ENCODE data around the gene KRTAP7-1.

DNA sequence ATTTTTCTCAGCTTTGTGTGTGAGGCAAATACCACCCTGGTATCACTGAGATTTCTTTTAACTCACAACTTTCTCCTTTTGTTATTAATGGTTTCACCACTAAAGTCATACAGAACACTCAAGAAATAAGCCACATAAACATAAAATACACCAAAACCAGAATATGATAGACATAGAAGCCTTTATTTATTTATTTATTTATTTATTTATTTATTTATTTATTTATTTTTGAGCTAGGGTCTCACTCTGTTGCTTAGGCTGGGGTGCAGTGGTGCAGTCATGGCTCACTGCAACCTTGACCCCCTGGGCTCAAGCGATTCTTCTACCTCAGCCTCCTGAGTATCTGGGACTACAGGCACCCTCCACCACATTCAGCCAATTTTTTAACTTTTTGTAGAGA, 29.0 kb downstream of the KRTAP7-1 start:
- TF ChIP-seq, protein P1, sequence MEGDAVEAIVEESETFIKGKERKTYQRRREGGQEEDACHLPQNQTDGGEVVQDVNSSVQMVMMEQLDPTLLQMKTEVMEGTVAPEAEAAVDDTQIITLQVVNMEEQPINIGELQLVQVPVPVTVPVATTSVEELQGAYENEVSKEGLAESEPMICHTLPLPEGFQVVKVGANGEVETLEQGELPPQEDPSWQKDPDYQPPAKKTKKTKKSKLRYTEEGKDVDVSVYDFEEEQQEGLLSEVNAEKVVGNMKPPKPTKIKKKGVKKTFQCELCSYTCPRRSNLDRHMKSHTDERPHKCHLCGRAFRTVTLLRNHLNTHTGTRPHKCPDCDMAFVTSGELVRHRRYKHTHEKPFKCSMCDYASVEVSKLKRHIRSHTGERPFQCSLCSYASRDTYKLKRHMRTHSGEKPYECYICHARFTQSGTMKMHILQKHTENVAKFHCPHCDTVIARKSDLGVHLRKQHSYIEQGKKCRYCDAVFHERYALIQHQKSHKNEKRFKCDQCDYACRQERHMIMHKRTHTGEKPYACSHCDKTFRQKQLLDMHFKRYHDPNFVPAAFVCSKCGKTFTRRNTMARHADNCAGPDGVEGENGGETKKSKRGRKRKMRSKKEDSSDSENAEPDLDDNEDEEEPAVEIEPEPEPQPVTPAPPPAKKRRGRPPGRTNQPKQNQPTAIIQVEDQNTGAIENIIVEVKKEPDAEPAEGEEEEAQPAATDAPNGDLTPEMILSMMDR (IDR thresholded peaks at IDR 0.05; ENCODE audit: borderline replicate concordance, extremely low read depth, low read length, poor library complexity, severe bottlenecking): no peak
- TF ChIP-seq EZH2 (IDR thresholded peaks at IDR 0.05; ENCODE audit: borderline replicate concordance, low read depth, low read length, severe bottlenecking): no peak

All from DND-41 (cell line).